Activated CD8-positive, alpha-beta T cell treated with anti-CD3 and anti-CD28 coated beads, Interleukin-2, amount 10 ng/mL, durations not matched to agents 7 days and 5 days (primary cell): Measurements from ENCODE around the gene SUGCT. TPM values are rescaled to one million over a fixed set of nuclear protein-coding genes. Genes with fewer than 3 reads are reported as not detected.

Experiments used
- ATAC-seq: fragments of 150-1000 bp; cut with Tn5 transposase; one replicate; pipeline ENCODE4 v1.10.0; 2021; ENCODE audit warnings: moderate library complexity
- CTCF ChIA-PET: fragments of 350-600 bp; sonication (Branson Sonifier 250); formaldehyde crosslinking; loops from one replicate; lab custom pipeline; 2021; ENCODE audit warnings: antibody characterized with exemption; lab: Charles Lee
- POLR2A ChIA-PET: fragments of 350-600 bp; sonication (Branson Sonifier 250); formaldehyde crosslinking; loops from one replicate; lab custom pipeline; 2021; ENCODE audit warnings: antibody characterized with exemption; lab: Charles Lee
- DNase-seq: peaks from one replicate; pipeline ENCODE4 v3.0.0-alpha.2; 2020
- H3K27ac Mint-ChIP-seq: one replicate; pipeline ENCODE4 v1.8.0; 2021; ENCODE audit warnings: mild to moderate bottlenecking, mixed read lengths
- H3K27me3 Mint-ChIP-seq: one replicate; pipeline ENCODE4 v1.8.0; 2021; ENCODE audit warnings: low read depth, mixed read lengths
- H3K36me3 Mint-ChIP-seq: one replicate; pipeline ENCODE4 v1.8.0; 2021; ENCODE audit warnings: low read depth, mixed read lengths
- H3K4me1 Mint-ChIP-seq: one replicate; pipeline ENCODE4 v1.8.0; 2021; ENCODE audit warnings: low read depth, mixed read lengths
- H3K4me3 Mint-ChIP-seq: one replicate; pipeline ENCODE4 v1.8.0; 2021; ENCODE audit warnings: mild to moderate bottlenecking, mixed read lengths
- H3K9me3 Mint-ChIP-seq: one replicate; pipeline ENCODE4 v1.8.0; 2022; ENCODE audit warnings: mixed read lengths; ENCODE audit not compliant: insufficient read depth
- total RNA-seq, 2 experiments: library from RNA; stranded (reverse); gene quantifications; one replicate each; pipeline ENCODE4 v1.2.3, GENCODE V29; 2021

Gene SUGCT
- total RNA-seq, 2 experiments from 2014 or later: 0.44 TPM; not detected in 1

DNA sequence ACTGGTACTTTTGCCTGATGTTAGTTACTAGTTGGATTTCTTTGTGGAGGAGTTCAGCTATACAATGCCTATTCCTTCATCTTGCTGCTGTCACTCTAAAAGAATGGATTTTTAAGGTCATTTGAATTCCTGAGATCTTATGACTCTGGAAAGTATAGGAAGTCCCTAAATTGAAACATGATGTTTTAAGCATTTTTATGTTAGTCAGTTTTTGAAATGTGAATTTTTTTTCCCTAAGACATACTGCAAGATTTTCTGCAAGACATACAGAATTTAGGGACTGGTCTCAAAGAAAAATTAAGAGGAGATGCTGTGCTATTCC lies 355.8 kb downstream of the SUGCT start:
- no peak overlapping the region for H3K4me3 Mint-ChIP-seq
- H3K27ac Mint-ChIP-seq: no peak overlapping the region
- peaks cover 4% of the 10 kb centered on the region for H3K9me3 Mint-ChIP-seq
- ATAC-seq (no peak), DNase-seq (no peak)
- no peaks in the 10 kb centered on the region for H3K36me3 Mint-ChIP-seq
- ChIA-PET CTCF (no interaction called here), POLR2A (no interaction called here)
- no peaks in the 10 kb centered on the region for H3K4me1 Mint-ChIP-seq
- H3K27me3 Mint-ChIP-seq: peaks cover 2% of the 10 kb centered on the region

DNA sequence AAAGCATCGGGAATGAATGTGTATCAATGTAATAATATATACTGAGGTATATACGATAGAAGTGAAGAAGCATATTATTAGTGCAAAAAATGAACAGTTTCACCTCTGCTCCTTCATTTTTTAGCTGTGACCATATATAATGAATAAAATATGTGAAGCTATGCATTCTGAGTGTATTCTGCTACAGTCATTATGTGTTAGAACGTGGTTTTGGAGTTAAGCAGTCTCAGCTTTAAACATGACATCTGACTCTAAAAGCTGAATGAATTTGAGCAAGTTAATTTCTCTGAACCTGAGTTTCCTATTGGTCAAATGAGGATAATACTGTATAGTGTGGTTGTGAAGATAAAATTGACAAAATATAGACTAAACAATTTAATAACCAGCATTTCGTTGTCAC lies 358.1 kb downstream of the SUGCT start:
- ATAC-seq: no peak
- Mint-ChIP-seq H3K4me3 (no peak overlapping the region), H3K27me3 (peaks cover 2% of the 10 kb centered on the region), H3K27ac (no peak overlapping the region), H3K4me1 (no peaks in the 10 kb centered on the region), H3K36me3 (no peaks in the 10 kb centered on the region), H3K9me3 (peaks cover 4% of the 10 kb centered on the region)
- CTCF ChIA-PET: no interaction called here
- DNase-seq: no peak
- POLR2A ChIA-PET: interaction anchor here (0.6 kb wide), 1 partner anchor 169 kb away, joined by 3 read pairs; no protein-coding TSS in a partner anchor

DNA sequence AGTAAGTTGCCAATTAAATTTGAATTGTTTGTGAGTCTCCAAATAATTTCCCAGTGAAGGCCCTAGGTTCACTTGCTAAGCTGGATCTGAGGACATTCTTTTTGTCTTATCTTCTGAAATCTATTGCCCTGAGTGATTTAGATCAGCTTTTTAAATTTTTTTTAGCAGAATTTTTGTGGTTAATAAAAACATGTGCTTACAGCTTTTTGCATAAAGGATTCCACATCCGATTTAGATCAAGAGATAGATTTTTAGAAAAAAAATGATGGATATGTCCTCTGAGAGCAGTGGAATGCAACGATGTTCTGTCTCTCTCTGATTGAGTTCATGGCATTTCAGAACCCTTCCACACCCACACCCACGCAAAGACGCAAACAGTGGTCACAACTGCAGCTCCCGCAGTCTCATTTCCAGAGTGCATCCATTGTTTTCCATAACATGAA lies 358.8 kb downstream of the SUGCT start:
- CTCF ChIA-PET: no interaction called here

DNA sequence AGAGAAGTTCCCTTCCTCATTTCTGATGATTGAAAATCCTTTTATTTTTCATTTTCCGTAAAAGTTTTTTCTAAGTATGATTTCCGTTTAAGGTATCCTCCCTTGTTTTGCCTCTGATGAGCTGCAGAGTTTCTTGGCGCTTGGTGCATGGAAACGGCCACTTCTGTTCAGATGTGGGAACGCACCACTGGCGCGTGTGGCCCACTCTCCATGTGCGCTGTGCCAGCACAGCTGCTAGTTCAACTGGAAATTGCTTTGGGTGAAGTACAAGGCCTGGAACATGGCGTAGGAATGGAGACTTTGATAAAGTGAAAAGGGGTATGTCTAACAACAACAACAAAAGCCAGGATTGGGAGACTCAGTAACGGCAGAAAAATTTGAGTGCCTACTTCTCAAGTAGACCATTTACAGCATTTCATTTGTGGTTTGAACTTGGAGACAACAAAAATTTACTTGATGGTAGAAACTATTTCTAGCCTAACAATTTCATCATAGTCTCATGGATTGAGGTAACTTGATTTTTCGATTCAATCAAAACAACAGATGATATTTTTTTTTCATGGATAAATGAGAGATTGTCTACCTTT lies 364.2 kb downstream of the SUGCT start:
- H3K9me3 Mint-ChIP-seq: no peaks in the 10 kb centered on the region
- CTCF ChIA-PET: no interaction called here
- H3K36me3 Mint-ChIP-seq: no peaks in the 10 kb centered on the region
- H3K4me3 Mint-ChIP-seq: no peak overlapping the region
- ATAC-seq (no peak), DNase-seq (no peak)
- peaks cover 4% of the 10 kb centered on the region for H3K27me3 Mint-ChIP-seq
- H3K27ac Mint-ChIP-seq: no peak overlapping the region
- peaks cover 1% of the 10 kb centered on the region for H3K4me1 Mint-ChIP-seq
- POLR2A ChIA-PET: no interaction called here

More for the DNA sequence above, 358.8 kb downstream of the SUGCT start:
- DNase-seq (no peak), ATAC-seq (no peak)
- Mint-ChIP-seq H3K4me3 (no peak overlapping the region), H3K36me3 (no peaks in the 10 kb centered on the region), H3K9me3 (peaks cover 4% of the 10 kb centered on the region), H3K27me3 (peaks cover 2% of the 10 kb centered on the region), H3K27ac (no peak overlapping the region), H3K4me1 (no peaks in the 10 kb centered on the region)
- POLR2A ChIA-PET: interaction anchor here (0.6 kb wide), 1 partner anchor 168 kb away, joined by 3 read pairs; no protein-coding TSS in a partner anchor

DNA sequence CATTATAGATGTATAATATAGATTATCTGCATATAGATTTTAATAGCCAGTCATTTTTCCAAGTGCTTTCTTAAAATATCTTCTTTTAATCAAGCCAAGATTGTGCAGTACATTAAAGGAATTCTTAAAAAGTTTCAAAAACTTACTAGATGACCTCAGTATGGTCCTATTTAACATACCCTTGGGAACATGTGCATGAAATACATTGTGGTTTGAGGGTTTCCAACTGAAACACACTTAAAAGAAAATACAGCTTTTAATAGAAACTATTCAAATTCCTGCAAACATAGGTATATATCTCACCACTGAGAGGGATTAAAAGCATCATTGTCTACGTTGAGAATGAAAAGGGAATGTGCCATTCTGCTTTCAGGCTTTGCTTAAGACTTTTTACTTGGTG lies 364.9 kb downstream of the SUGCT start:
- no peaks in the 10 kb centered on the region for H3K9me3 Mint-ChIP-seq
- ChIA-PET CTCF (no interaction called here), POLR2A (no interaction called here)
- H3K4me3 Mint-ChIP-seq: no peak overlapping the region
- ATAC-seq (no peak), DNase-seq (no peak)
- no peak overlapping the region for H3K27ac Mint-ChIP-seq
- peaks cover 4% of the 10 kb centered on the region for H3K27me3 Mint-ChIP-seq
- peaks cover 1% of the 10 kb centered on the region for H3K4me1 Mint-ChIP-seq
- no peaks in the 10 kb centered on the region for H3K36me3 Mint-ChIP-seq

DNA sequence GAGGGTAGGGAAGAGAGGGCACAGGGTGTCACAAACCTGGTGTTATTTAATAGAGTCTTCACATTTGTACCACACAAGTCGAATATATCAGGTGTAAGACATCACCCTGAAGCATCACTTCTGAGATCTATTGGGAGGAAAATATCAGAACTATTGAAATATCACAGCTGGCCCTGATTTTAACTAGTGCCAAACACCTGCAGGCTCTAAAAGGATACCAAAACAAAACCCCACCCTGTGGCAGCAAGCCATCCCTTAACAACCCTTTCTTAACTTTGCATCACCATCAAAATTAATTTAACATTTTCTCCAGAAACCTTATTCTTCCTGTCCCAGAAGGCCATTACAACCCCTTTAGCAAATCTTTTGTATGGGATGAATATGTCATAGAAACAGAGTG lies 365.4 kb downstream of the SUGCT start:
- Mint-ChIP-seq H3K27ac (no peak overlapping the region), H3K9me3 (no peaks in the 10 kb centered on the region), H3K27me3 (peaks cover 4% of the 10 kb centered on the region), H3K4me3 (no peak overlapping the region), H3K36me3 (no peaks in the 10 kb centered on the region), H3K4me1 (peaks cover 1% of the 10 kb centered on the region)
- ChIA-PET POLR2A (no interaction called here), CTCF (interaction anchor here (1.0 kb wide), 1 partner anchor 43 kb away, joined by 3 read pairs; no protein-coding TSS in a partner anchor)
- ATAC-seq: no peak
- DNase-seq: no peak

DNA sequence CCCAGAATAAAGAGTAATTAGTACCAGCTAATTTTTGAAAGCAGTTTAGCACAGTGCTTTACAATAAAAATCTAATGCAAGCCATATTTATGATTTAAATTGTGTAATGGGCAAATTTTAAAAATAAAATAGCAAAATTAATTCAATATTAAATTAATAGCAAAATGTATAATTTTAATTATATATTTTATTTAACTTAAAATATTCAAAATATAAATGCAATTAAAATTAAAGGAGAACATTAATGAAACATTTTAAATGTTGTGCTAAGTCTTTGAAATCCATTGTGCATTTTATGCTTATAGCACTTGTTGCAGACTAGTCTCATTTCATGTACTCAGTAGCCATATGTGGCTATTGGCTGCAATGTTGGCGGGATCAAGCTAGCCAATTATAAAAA lies 367.6 kb downstream of the SUGCT start:
- Mint-ChIP-seq H3K4me1 (peaks cover 1% of the 10 kb centered on the region), H3K36me3 (no peaks in the 10 kb centered on the region), H3K9me3 (no peaks in the 10 kb centered on the region), H3K4me3 (no peak overlapping the region), H3K27ac (no peak overlapping the region), H3K27me3 (peaks cover 4% of the 10 kb centered on the region)
- POLR2A ChIA-PET: no interaction called here
- CTCF ChIA-PET: no interaction called here
- DNase-seq (no peak), ATAC-seq (no peak)

DNA sequence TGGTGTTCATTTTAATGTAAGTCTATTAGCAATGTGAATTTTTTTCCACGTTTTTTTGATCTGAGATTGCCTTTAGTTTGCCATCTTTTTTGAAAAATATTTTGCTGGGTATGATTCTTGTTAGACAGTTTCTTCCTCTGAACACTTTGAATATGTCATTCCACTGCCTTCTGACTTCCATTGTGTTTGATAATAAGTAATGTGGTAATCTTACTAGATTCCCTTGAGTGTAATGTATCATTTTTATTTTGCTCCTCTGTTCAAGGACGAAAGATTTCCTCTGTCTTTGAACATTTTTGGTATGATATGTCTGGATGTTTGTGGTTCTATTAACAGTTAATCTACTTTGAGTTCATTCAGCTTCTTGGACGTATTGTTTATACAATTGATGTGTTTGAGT lies 371.4 kb downstream of the SUGCT start:
- POLR2A ChIA-PET: no interaction called here
- peaks cover 3% of the 10 kb centered on the region for H3K27me3 Mint-ChIP-seq

DNA sequence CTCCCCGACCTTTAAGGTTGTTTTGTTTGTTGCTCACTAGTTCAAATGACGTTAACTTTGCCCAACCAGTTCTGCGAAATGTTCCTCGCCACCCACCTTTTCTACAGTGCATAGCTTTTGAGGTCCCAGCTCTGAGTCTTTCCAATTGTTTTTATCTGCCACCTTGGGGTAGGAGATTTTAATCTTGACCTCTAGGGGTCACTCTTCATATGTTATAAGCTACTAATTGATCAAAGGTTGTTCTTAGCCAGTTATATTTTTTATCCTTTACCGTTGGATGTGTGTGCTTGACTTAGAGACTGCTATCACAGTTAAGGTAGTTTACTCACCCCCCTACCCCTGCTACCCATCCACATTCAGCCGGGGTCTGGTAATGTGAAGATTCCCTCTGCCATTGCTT lies 372.4 kb downstream of the SUGCT start:
- CTCF ChIA-PET: interaction anchor here (0.9 to 1.6 kb wide), 7 partner anchors 13 to 275 kb away, joined by 3 to 5 read pairs (median 3); no protein-coding TSS in a partner anchor
- Mint-ChIP-seq H3K9me3 (no peaks in the 10 kb centered on the region), H3K4me3 (no peak overlapping the region), H3K36me3 (no peaks in the 10 kb centered on the region), H3K27me3 (peaks cover 3% of the 10 kb centered on the region), H3K4me1 (no peaks in the 10 kb centered on the region), H3K27ac (no peak overlapping the region)
- POLR2A ChIA-PET: no interaction called here
- ATAC-seq (no peak), DNase-seq (no peak)

More for the DNA sequence above, 371.4 kb downstream of the SUGCT start:
- Mint-ChIP-seq H3K9me3 (no peaks in the 10 kb centered on the region), H3K4me1 (no peaks in the 10 kb centered on the region), H3K27ac (no peak overlapping the region), H3K36me3 (no peaks in the 10 kb centered on the region), H3K4me3 (no peak overlapping the region)
- ATAC-seq (no peak), DNase-seq (no peak)
- CTCF ChIA-PET: interaction anchor here (1.6 kb wide), 1 partner anchor 274 kb away, joined by 5 read pairs; no protein-coding TSS in a partner anchor

DNA sequence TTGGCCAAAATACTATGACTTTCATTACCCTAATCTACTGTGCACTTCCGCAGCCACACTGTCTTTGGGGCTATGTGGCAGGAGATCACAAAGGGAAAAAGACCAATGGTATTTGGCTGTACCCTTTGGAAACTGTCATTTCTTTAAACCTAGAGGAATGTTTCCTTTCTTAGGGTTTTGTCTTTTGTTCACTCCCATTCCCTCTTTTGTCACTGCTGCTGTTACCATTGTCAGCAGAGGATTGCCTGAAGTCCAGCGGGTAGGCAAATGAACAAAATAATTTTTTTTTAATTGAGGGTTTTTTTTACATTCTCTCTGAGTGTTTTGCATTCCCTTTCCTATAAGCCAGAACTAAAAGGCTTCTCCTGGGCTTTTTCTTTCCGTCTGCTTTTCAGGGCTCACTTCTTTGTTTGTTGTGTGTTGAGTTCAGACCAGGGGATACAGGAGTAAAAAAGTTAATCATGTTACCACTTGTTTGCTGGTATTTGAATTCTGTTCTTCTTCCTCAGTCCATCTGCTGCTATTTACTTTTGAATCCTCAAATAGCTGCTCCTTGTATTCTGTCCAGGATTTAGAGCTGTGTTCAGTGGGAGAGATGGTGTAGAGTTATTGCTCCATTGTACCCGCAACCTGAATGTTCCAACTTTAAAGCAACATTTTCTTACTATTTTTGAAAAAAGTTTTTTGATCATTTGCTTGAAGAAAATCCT lies 374.6 kb downstream of the SUGCT start:
- Mint-ChIP-seq H3K27me3 (peaks cover 3% of the 10 kb centered on the region), H3K4me1 (no peaks in the 10 kb centered on the region), H3K27ac (no peak overlapping the region), H3K36me3 (no peaks in the 10 kb centered on the region), H3K9me3 (no peaks in the 10 kb centered on the region), H3K4me3 (no peak overlapping the region)
- CTCF ChIA-PET: no interaction called here
- no peak for ATAC-seq
- DNase-seq: no peak
- POLR2A ChIA-PET: no interaction called here

DNA sequence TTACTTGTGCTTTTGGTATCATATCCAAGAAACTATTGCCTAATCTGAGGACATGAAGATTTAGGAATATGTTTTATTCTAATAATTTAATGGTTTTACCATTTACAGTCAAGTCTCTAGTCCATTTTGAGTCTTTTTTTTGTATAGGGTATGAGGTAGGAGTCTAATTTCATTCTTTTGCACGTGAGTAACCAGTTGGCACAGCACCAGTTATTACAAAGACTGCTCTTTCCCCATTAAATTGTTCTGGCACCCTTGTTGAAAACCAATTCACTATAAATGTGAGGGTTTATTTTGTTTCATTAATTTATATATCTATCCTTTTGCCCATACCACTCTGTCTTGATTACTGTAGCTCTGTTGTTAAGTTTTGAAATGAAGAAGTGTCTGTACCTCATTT lies 381.6 kb downstream of the SUGCT start:
- no peaks in the 10 kb centered on the region for H3K9me3 Mint-ChIP-seq
- POLR2A ChIA-PET: interaction anchor here (0.6 kb wide), 1 partner anchor 47 kb away, joined by 4 read pairs; no protein-coding TSS in a partner anchor
- H3K27ac Mint-ChIP-seq: no peak overlapping the region
- no peaks in the 10 kb centered on the region for H3K36me3 Mint-ChIP-seq
- no peak overlapping the region for H3K4me3 Mint-ChIP-seq
- H3K27me3 Mint-ChIP-seq: no peaks in the 10 kb centered on the region
- no peaks in the 10 kb centered on the region for H3K4me1 Mint-ChIP-seq
- DNase-seq (no peak), ATAC-seq (no peak)
- CTCF ChIA-PET: no interaction called here

DNA sequence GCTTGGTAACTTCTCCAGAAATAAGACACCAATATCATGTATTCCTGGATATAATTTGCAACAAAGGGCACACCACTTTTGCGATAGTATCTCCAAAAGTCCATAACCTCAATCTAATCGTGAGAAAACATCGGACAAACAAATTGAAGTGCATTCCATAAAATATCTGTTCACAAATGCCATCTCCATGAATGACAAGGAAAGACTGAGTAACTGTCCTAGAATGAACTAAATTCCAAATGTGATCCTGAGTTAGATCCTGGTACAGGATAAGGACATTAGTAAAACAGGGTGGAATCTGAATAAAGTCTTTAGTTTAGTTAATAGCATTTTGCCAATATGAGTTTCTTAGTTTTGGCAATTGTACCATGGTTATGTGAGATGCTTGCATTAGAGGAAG lies 384.2 kb downstream of the SUGCT start:
- CTCF ChIA-PET: no interaction called here
- H3K9me3 Mint-ChIP-seq: no peaks in the 10 kb centered on the region
- DNase-seq (no peak), ATAC-seq (no peak)
- POLR2A ChIA-PET: no interaction called here
- no peak overlapping the region for H3K4me3 Mint-ChIP-seq
- no peaks in the 10 kb centered on the region for H3K36me3 Mint-ChIP-seq
- no peak overlapping the region for H3K27ac Mint-ChIP-seq
- H3K4me1 Mint-ChIP-seq: no peaks in the 10 kb centered on the region
- H3K27me3 Mint-ChIP-seq: no peaks in the 10 kb centered on the region
